TTC549 (cell line): Measurements from ENCODE around the gene TGM2.

Experiments
- FAIRE-seq: peaks from 2 replicates; lab custom pipeline; 2012; peaks lifted over from hg19 to GRCh38; lab: Jason Lieb, UNC

TGM2 gene

GRCh38 chr20:38199501-38200390, 34.7 kb upstream of the TGM2 start:
- FAIRE-seq, result no peak

DNA sequence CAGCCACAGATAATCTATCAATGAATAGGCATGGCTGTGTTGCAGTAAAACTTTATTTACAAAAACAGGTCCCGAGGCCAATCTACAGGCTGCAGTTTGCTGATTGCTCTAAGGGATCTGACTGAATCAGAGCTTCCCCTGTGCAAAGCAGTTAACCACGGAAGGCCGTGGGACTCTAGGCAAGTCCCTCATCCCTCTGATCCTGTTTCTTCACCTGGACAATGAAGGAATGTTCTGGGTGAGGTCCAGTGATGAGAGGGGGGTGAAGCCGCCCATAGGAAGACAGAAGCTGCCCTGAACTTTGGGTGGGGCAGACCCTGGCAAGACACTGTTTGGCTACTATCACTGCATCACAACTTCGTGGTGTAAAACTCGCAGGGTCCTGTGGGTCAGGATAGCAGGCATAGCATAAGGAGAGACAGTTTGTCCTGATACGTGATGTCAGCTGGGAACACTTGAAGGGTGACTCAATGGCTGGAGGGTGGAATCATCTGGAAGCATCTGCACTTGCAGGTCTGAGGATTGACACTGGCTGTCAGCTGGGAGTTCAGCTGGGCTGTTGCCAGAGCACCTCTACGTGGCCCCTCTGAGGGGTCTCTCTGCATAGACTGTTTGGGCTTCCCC, 33.3 kb upstream of the TGM2 start:
- FAIRE-seq, result no peak

- no peak for FAIRE-seq
These were observed 32.5 kb upstream of the TGM2 start for GRCh38 chr20:38197619-38198018.

GRCh38 chr20:38197217-38197616, 32.1 kb upstream of the TGM2 start:
- no peak for FAIRE-seq

DNA sequence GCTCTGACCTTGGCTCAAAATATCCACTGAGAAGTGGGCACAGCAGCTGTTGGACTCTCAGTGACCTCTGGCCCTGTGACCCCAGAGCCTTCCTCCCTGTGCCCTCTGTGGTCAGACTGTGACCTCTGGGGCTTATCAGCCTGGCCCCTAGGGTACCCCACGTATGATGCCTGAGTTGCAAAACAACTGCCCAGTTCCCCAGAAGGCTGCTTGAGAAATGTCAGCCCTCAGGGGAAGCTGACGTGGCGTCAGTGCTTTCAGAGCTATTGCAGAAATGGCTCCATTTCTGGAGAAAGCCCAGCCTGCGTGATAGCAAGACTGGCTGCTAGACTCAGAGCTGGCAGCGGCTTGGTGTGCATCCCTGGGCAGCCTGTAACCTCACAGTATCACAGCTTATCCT, 31.5 kb upstream of the TGM2 start:
- no peak for FAIRE-seq

- no peak for FAIRE-seq
These were observed 31.0 kb upstream of the TGM2 start for GRCh38 chr20:38196076-38196475.

- FAIRE-seq, result no peak
These were observed 30.5 kb upstream of the TGM2 start for GRCh38 chr20:38195521-38195920.

DNA sequence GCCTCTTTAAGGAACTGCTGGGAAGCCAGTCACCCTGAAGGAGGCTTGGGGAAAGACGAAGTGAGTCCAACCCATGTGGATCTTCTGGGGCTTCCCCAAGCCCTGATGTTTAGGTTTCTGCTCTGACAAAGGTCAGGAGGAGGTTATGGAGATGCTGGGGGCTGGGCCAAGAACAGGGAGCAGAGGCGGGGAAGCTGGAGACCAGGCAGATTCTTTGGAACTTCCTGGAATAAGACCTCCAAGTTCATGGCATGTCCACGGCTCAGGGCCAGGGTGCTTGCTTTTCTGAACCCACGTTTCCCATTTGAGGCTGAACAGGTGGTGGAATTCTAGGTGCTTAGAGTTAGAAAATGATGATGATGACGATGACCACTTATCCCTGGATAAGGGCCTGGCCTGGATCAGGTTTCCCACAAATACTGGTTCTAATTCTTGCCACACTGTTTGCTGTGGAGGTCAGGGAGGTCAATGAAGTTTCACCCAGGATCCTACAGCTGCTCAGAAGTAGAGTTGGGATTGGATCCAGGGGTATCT, 30.0 kb upstream of the TGM2 start:
- no peak for FAIRE-seq

DNA sequence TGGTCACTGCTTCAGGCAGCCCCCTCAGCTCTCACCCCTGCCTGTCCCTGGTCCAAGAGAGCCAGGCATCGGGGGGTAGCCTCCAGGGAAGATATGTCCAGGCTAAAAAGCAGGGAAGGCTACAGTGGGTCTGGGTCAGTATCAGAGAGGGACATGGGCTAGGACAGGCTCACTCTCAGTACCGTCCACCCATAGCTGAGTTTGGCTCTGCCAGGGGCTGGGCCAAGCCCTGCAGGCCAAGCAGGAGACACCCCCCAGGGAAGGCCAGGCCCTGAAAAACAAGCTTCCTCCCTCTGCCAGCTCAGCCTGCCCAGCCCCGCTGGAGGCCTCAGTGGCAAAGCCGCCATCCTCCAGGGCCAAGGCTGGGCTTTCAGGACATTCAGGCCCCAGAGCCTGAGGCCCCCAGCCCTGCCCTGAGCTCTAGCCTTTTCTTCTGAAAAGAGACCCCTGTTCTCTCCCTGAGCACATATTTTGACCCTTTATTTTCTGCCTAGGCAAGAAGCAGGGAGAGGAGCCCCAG, 28.6 kb upstream of the TGM2 start:
- no peak for FAIRE-seq

DNA sequence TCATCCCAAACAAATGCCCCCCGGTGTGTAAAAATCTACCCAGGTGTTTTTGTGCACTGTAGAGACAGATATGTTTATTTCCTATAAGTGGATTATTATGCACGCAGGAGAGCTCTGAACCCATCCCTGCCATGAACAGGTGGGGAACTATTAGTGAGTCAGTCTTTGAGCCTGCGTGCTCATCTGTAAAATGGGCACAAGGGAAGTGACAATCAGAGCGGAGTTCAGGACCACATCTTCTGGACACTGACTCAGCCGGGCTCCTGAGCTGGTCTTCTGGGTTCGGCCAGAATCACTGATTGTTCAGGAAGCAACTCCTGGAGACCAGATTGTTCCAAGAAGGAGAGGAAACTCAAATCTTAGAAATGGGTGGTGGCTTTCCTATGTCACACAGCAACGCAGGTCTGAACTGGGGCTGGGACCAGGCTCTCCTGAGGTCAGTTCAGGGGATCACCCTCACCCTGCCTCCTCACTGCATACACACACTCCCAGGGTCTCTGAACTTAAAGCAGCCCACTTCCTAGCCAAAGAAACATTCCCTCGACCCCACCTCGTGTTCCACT, 27.3 kb upstream of the TGM2 start:
- no peak for FAIRE-seq

DNA sequence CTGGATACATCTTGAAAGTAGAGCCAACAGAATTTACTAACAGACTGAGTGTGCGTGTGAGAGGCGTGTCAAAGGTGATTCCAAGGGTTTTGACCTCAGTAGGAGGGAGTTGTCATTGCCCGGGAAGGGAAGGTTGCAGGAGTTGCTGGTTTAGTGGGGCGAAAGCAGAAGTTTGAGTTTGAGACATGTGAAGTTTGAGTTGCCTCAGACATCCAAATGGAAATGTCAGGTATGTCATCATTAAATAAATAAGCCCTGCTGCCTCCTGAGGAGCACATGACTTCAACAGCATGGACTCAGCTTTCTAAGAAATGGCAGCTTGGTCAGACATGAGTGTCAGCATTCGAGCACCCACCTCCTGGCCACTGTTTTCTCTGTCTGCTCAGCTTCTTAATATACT, 26.6 kb upstream of the TGM2 start:
- FAIRE-seq, result no peak

GRCh38 chr20:38190936-38191371, 25.9 kb upstream of the TGM2 start:
- FAIRE-seq, result no peak

GRCh38 chr20:38190166-38190565, 25.1 kb upstream of the TGM2 start:
- FAIRE-seq, result no peak

DNA sequence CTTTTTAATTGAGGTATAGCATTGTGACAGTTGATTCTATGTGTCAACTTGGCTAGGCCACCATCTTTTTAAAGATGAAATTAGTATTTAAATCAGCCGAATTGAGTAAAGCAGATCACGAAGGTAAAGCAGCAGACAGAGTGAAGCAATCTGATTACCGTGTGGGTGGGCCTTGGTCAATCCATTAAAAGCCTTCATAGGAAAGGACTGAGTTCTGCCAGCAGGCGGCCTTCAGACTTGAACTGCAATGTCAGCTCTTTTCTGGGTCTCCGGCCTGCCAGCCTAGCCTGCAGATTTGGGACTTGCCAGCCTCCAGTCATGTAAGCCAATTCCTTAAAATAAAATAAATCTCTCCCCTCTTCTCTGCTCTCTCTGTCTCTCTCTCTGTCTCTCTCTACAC, 22.4 kb upstream of the TGM2 start:
- FAIRE-seq, result no peak

DNA sequence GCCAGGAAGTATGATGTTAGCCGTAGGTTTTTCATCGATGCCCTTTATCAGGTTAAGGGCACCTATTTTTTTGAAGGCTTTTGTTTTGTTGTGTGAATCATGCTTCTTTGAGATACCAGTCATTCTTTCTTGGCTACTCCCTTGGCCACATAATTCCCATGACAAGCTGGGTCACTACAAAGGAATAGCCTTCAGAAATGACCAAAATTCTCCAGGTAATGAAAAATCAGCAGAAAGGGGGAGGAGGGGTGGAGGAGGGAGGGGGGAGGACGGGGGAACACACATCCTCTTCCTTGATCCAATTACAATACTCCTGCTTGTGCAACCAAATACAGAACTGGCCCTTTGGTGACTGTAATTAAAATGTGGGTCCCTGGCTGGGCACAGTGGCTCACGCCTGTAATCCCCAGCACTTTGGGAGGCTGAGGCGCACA, 21.7 kb upstream of the TGM2 start:
- no peak for FAIRE-seq

DNA sequence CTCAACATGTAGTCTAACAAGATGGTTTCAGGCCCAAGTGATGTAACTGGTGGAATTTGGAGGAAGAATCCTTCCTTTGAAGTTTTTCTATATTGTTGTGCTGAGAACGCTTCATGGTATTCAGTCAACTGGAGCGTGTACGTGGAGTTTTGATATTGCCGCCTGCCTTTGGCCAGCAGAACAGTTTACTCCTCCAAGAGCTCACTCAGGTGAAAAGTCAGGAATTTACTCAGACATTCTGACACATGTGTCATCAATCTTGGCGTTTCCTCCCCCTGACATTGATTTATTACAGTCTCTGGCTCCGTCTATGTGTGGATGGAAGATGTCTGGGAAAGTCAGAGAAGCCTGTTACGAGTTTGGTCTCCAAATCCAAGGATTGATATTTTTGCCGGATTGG, 19.0 kb upstream of the TGM2 start:
- FAIRE-seq, result no peak

DNA sequence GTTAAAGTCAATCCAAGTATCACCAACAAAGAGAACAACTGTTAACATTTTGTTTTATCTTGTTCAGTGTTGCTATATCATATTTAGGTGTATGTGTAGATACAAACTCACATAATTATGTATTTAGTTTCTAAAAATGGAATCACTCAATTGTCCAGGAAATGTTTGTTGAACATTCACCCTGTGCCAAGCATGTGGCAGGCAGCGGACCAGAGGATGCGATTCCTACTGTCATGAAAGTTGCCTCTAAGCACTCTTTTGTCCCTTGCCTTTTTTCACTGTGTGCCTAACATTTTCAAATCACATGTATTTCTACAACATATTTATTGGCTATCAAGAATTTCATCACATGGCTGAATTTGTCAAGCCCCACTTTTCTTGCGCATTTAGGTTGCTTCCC, 16.9 kb upstream of the TGM2 start:
- FAIRE-seq, result no peak

DNA sequence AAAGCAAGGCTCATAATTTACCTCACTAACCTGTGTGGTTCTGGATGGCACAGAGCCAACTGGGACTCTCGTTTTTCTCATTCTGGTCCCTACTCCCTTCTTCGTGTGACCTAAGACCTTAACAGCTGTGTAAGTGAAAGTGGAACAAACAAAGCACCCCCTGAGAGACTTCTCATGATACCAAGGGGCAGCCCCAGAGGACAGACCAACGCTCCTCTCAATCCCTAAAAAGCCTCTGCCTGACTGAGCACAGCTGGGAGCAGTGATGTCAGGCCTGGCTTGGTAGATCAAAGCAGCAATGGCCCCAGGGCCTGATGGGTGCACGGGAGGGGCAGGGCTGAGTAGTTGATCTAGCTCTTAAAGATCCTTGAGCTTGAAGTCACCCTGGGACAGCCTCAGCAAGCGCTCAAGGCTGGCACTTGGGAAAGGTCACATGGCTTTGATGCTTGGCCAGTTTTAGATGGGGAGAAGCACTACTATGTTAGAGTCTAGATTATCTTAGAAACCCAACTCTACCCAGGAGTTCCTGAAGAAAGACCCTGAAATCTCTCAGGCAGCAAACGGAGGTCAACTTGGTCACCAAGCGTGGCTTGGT, 16.2 kb upstream of the TGM2 start:
- no peak for FAIRE-seq

DNA sequence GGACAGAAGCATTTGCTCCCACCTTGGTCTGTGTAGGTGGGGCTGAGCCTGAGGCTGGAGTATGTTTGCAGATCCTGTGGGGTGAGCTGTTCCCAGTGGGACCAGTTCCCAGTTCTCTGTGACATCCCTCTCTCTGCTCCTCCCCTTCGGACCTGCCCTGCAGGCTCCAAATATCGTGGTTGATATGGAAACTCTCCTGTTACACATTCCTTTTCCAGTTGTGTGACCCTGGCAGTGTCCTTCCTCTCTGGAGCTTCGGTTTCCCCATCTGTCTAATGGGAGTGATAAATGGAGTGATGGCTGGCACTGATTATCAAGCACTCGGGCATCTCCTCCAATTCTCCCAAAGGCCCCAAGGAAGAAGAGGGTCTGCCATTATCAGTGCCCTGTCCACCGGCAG, 15.7 kb upstream of the TGM2 start:
- FAIRE-seq, result no peak

DNA sequence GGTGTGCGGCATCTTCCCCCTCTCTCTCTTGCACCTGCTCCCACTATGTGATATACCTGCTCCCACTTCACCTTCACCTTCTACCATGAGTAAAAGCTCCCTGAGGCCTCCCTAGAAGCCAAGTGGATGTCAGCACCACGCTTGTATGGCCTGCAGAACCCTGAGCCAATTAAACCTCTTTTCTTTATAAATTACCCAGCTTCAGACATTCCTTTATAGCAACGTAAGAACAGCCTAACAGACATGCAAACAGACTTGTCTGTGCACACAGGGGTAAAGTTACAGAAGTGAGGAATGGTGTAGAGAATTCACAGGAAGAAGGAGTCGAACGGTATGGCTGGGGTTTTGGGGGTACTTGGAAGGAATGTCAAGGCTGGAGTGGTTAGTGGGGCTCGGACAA, 14.8 kb upstream of the TGM2 start:
- FAIRE-seq, result no peak

GRCh38 chr20:38178581-38178980, 13.5 kb upstream of the TGM2 start:
- FAIRE-seq, result no peak

GRCh38 chr20:38178065-38178491, 13.0 kb upstream of the TGM2 start:
- no peak for FAIRE-seq

DNA sequence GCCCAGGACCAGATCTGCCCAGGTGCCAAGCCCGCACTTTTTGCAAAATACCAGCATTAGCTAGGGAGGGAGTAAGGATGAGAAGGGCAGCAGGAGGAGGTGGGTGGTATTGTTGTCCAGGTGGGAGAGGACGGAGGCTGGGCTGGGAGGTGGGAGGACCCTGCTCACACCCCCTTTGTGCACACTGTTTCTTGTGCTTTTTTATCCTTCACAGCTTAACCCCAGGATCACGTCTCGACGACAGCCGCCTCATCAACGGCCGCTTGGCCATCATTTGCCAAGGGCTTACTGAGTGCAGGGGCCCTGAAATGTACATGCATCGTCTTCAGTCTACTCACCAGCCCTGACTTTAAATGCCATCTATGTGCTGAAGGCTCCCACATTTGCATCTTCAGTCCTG, 12.1 kb upstream of the TGM2 start:
- FAIRE-seq, result no peak
